Choroid plexus epithelial cell (primary cell): ENCODE data around the gene SLC17A7.

Experiments used
- DNase-seq: peaks from one replicate; pipeline ENCODE4 v3.0.0-alpha.2; 2010; ENCODE audit warnings: low read depth
- H3K4me3 ChIP-seq: 2 replicates; pipeline ENCODE4 v1.5.1; 2011; ENCODE audit warnings: low read depth, mild to moderate bottlenecking, control low read depth, low read length, moderate library complexity
- TF ChIP-seq, protein P1 (sequence below): conservative IDR thresholded peaks from 2 replicates; pipeline ENCODE4 v1.5.1; 2011; ENCODE audit warnings: low read depth, mild to moderate bottlenecking, control low read depth, inconsistent platforms, low read length, moderate library complexity

SLC17A7 gene

DNA sequence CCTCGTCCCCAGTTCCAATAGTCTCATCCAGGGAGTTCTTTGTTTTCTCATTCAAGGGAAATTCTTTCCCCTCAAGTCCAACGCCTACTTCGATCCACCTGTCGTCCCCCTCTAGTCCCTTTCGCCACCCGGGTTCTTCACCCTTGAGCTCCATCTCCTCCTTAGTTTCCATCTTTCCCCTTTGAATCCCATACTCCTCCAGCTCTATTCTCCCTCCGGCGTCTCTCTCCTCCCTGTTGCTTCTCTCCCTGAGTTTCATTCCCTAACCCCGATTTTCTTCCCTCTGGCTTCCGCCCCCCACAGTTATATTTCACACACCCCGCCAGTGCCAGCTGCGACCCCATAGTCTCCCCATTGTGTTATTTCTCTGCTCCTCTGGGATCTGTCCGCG, 628 bp upstream of the SLC17A7 start:
- DNase-seq, result no peak
- TF ChIP-seq, protein P1, sequence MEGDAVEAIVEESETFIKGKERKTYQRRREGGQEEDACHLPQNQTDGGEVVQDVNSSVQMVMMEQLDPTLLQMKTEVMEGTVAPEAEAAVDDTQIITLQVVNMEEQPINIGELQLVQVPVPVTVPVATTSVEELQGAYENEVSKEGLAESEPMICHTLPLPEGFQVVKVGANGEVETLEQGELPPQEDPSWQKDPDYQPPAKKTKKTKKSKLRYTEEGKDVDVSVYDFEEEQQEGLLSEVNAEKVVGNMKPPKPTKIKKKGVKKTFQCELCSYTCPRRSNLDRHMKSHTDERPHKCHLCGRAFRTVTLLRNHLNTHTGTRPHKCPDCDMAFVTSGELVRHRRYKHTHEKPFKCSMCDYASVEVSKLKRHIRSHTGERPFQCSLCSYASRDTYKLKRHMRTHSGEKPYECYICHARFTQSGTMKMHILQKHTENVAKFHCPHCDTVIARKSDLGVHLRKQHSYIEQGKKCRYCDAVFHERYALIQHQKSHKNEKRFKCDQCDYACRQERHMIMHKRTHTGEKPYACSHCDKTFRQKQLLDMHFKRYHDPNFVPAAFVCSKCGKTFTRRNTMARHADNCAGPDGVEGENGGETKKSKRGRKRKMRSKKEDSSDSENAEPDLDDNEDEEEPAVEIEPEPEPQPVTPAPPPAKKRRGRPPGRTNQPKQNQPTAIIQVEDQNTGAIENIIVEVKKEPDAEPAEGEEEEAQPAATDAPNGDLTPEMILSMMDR, result no peak
- H3K4me3 ChIP-seq, result no peak overlapping the region

DNA sequence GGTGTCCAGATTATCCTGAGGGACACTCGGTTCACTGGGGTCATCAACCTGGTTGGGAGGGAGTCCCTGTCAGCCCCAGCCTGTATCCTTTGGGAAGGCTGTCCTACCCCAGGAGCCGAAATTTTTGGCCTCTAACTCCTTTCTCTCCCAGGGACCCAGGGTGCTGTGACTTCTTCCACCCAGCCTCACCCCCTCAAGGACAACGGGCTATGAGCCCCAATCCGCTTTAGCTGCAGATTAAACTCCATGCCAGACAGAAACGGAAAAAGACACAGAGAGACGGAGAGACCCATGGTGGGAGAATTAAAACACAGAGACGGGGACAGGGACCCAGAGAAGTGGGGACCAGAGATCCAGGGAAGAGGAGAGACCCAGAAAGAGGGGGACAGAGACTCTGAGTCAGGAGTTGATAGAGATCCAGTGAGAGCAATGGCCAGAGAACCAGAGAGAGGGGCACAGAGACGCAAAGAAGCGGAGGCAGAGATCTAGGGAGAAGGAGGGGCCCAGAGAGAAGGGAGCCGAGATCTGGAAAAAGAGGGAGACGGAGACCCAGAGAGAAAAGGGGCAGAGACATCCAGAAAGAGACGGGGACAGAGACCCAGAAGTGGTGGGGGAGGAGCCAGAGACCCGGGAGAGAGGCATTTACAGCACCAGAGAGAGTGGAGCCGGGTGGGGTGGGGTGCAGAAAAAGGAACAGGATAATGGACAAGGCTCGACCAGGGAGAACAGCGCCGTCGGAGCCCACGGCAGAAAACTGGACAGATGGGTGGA, 703 bp downstream of the SLC17A7 start:
- no peak for DNase-seq
- TF ChIP-seq, protein P1, result no peak
- no peak overlapping the region for H3K4me3 ChIP-seq

DNA sequence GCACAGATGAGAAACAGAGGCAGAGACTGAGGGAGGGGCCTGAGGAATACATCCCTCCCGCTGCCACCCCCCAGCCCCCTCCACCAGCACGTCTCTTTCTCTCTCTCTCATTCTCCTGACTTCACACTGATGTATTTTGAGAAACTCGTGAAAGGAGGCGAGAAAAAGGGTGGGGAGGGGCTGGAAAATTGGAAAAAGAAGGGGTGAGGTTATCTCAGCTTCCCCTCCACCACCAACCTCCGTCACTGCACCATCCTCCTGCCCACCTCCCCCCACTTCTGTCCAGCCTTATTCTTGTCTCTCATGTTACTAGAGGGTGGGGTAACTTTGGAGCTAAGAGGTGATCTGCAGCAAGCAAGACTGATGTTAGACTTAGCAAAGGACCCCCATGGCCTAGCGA, 1.5 kb downstream of the SLC17A7 start:
- H3K4me3 ChIP-seq, result no peak overlapping the region
- TF ChIP-seq, protein P1, result no peak
- no peak for DNase-seq

DNA sequence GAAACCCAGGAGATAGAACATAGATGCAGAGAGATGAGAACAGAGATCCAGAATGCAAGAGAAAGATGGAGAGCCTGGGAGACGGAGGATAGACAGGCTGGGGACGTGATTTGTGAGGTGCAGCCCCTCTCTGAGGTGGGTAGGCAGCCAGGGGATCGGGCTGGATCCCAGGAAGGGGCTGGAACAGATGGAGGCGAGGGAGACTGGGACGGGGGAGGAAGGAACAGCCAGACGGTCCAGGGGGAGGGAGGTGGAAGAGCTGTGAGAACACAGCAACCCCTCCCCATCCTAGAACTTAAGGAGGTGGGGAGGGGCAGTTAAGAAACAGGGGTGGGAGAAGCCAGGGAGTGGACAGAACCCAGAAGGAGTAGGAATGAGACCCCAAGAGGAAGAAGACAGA, 3.1 kb downstream of the SLC17A7 start:
- TF ChIP-seq, protein P1, result no peak
- DNase-seq, result no peak
- H3K4me3 ChIP-seq, result no peak overlapping the region

DNA sequence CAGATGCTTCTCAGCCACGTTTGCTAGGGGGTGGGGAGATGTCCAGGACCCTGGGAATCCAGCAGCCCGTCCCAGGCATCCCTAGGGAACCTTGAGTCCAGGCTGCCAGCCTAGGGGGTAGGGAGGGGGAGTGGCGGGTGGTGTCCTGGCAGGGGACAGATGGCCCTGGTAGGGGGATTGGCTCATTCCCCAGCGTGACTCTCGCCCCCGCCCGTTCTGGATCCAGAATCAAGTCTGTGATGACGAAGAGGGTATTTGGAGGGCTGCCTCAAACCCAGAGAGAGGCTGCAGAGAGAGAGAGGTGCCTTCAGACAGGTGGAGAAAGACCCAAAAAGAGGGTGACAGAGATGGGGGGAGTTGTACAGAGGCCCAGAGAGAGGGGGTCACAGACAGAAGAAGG, 4.1 kb downstream of the SLC17A7 start:
- DNase-seq, result no peak

DNA sequence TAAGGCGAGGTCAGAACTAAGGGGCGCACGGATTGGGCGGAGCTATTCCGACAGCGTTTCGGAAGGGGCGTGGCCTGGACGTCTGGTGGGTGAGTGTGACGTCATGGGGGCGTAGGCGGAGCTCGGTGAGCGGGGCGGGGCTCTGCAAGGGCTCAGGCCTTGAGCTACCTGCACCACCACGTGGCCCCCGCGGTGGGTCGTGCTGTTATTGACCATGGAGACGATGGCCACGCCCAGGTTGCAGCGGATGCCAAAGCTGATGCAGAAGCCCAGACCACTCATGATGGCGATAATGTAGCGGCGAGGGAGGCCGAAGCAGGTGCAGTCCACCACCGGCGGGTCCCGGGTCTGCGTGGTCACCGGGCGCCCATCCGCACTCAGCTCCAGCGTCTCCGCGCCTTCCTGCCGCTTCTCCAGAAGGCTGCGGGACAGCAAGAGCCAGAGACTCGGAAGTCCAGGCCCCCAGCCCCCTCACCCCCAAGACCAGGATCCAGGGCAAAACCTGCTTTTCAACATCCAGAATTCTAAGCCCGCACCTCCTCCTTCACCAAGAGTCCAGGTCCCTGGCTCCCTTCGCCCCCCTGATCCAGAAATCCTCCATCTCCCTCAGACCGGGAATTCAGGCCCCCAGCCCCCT, 4.8 kb downstream of the SLC17A7 start:
- H3K4me3 ChIP-seq, result no peak overlapping the region
- no peak for DNase-seq
- TF ChIP-seq, protein P1, result no peak

More for the DNA sequence above, 4.1 kb downstream of the SLC17A7 start:
- TF ChIP-seq, protein P1, result no peak
- H3K4me3 ChIP-seq, result no peak overlapping the region

DNA sequence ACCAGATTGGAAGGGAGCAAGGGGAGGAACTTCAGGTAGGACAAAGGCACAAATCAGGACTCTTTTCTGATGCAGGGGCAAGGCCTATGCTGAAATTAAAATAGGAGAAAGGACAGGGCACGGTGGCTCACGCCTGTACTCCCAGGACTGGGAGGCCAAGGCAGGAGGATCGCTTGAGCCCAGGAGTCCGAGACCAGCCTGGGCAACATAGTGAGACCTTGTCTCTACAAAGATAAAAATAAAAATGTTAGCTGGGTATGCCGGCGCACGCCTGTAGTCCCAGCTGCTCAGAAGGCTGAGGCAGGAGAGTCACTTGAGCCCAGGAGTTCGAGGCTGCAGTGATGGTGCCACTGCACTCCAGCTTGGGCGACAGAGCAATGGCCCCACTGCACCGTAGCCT, 5.7 kb downstream of the SLC17A7 start:
- TF ChIP-seq, protein P1, result no peak
- no peak for DNase-seq
- H3K4me3 ChIP-seq, result no peak overlapping the region
